Gastrocnemius medialis (tissue), 4 donors: ENCODE data around the gene CAND1. TPM values are rescaled to one million over a fixed set of nuclear protein-coding genes. Genes with fewer than 3 reads are reported as not detected.

Experiments
- ATAC-seq, 2 donors: fragments of 150-250 bp; one replicate each; pipeline ENCODE4 v1.9.1; 2016
- DNase-seq, 2 donors: peaks; one replicate each; pipeline ENCODE4 v3.0.0-alpha.2; 2019
- H3K27ac ChIP-seq, 4 donors: fragments of 200-600 bp; sonication (generic); 1 replicate in 1 of 4; 2 replicates in 3 of 4; pipeline ENCODE4 v1.5.1; 2016 to 2018; ENCODE audit warnings: mild to moderate bottlenecking in 2 of 4, moderate library complexity in 1 of 4
- H3K27me3 ChIP-seq, 3 donors: fragments of 200-600 bp; sonication (generic) in 2 of 3; 1 replicate in 1 of 3; 2 replicates in 2 of 3; pipeline versions ENCODE4 v1.5.1 to v1.6.0; 2016 to 2019; ENCODE audit warnings: mild to moderate bottlenecking in 1 of 3, moderate library complexity in 1 of 3
- H3K36me3 ChIP-seq, 2 donors: fragments of 200-600 bp; sonication (generic) in 1 of 2; one replicate each; pipeline ENCODE4 v1.5.1; 2017 to 2018
- H3K4me1 ChIP-seq, 2 donors: fragments of 200-600 bp; sonication (generic) in 1 of 2; one replicate each; pipeline ENCODE4 v1.5.1; 2016 to 2017; ENCODE audit warnings: mild to moderate bottlenecking in 2 of 2
- H3K4me3 ChIP-seq, 4 donors: fragments of 200-600 bp; sonication (generic) in 3 of 4; 1 replicate in 1 of 4; 2 replicates in 3 of 4; pipeline ENCODE4 v1.5.1; 2016 to 2019; ENCODE audit warnings: mild to moderate bottlenecking in 2 of 4
- H3K9me3 ChIP-seq, 3 donors: fragments of 200-600 bp; sonication (generic) in 2 of 3; 1 replicate in 1 of 3; 2 replicates in 2 of 3; pipeline ENCODE4 v1.5.1; 2016 to 2019
- CTCF ChIP-seq, 5 experiments: fragments of 450-650 bp in 3 of 5; fragments of 200-600 bp in 2 of 5; sonication (generic) in 2 of 5; IDR thresholded peaks in 4 of 5; conservative IDR thresholded peaks in 1 of 5; 1 replicate in 4 of 5; 2 replicates in 1 of 5; pipeline ENCODE4 v1.5.1; 2016 to 2019; ENCODE audit warnings: antibody characterized with exemption in 5 of 5, mild to moderate bottlenecking in 3 of 5, moderate library complexity in 3 of 5
- POLR2A ChIP-seq, 2 donors: fragments of 450-650 bp; IDR thresholded peaks; one replicate each; pipeline ENCODE4 v1.6.1; 2017; ENCODE audit warnings: antibody characterized with exemption in 2 of 2, mild to moderate bottlenecking in 2 of 2, moderate library complexity in 2 of 2
- in situ Hi-C, 4 donors: fragments of 200-750 bp; cut with MboI; loops; one replicate each; pipeline versions ENCODE4 v1.15.0 to v1.8.0; 2017; ENCODE audit warnings: low sequenced_read_pairs in 4 of 4
- intact Hi-C: fragments of 100-400 bp; cut with DNase I; formaldehyde crosslinking; loops from one replicate; pipeline ENCODE4 v1.15.1; 2023; ENCODE audit warnings: low total_unique reads
- total RNA-seq, 4 donors: library from RNA; depleted of rRNA; stranded (reverse); fragments of >200 nt; gene quantifications; one replicate each; pipeline versions ENCODE4 v1.1.0 to v1.2.3, GENCODE V29; 2016

Gene CAND1
- total RNA-seq, 4 donors from 2014 or later = 10.5 to 23.0 (median 13.1) TPM

DNA sequence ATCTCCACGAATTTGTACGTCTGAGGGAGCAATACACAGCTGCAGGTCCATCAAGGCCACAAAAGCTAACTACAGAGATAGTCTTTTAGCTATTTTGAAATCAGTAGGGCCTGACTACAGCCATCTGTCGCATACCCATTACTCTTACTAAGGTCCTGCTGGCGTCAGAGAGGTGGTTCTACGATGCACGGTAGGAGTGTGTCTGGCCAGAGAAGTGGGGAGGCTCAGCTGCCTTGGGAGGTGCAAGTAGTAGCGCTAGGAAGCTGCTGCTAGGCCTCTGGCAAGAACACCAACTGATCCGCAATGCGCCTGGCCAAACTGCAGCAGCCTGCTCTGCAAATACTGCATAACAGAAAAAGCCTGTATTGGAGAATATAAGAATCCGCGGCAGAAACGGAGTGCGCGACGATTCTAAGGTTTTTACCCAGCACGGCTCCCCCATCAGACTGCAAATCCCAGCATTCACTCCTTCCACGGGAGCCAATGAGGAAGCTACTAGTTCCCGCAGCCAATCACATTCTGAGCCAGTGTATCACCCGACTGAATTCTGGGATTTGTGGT lies 743 bp upstream of the CAND1 start:
- no peak for TF ChIP-seq POLR2A (IDR thresholded peaks at IDR 0.05)
- peak in 1 of 5 experiments; percentile 12 for TF ChIP-seq CTCF (IDR thresholded peaks at IDR 0.05 in 4 of 5, conservative IDR thresholded peaks at IDR 0.05 in 1 of 5)
- in situ Hi-C loops (loop anchor here in 1 of 4 donors (25.0 kb wide), 1 partner anchor 1419 kb away; the partner anchor contains the start of gene NUP107), intact Hi-C loops (loop anchor here (2.0 to 10.0 kb wide), 5 partner anchors 376 to 1984 kb away; partner anchors contain the start of genes DYRK2, MDM2, RAP1B and SLC35E3)
- H3K27ac ChIP-seq = peak overlapping the region; percentile 94 to 98 (median 97)
- H3K4me1 ChIP-seq = peaks cover 36 to 37% of the 10 kb centered on the region in 2 donors
- ATAC-seq = peak; percentile 92 to 96
- no peaks in the 10 kb centered on the region for H3K36me3 ChIP-seq
- peak overlapping the region; percentile 62 to 96 (median 86) for H3K4me3 ChIP-seq
- no peaks in the 10 kb centered on the region for H3K9me3 ChIP-seq
- DNase-seq = peak; percentile 93 to 94
- no peaks in the 10 kb centered on the region for H3K27me3 ChIP-seq

GRCh38 chr12:67269633-67270573 lies 745 bp downstream of the CAND1 start:
- ATAC-seq (peak; percentile 5 to 9), DNase-seq (no peak)
- H3K36me3 ChIP-seq = no peaks in the 10 kb centered on the region
- intact Hi-C loops = loop anchor here (1.0 to 10.0 kb wide), 7 partner anchors 124 to 1985 kb away; partner anchors contain the start of genes DYRK2, MDM2, RAP1B and SLC35E3
- no peaks in the 10 kb centered on the region for H3K27me3 ChIP-seq
- TF ChIP-seq POLR2A (IDR thresholded peaks at IDR 0.05) (peak in 1 of 2 donors; percentile 57), CTCF (IDR thresholded peaks at IDR 0.05 in 4 of 5, conservative IDR thresholded peaks at IDR 0.05 in 1 of 5) (no peak)
- in situ Hi-C loops = loop anchor here in 1 of 4 donors (25.0 kb wide), 1 partner anchor 1417 kb away; the partner anchor contains the start of gene NUP107
- H3K4me3 ChIP-seq = peak overlapping the region; percentile 63 to 96 (median 86)
- H3K9me3 ChIP-seq = no peaks in the 10 kb centered on the region
- peak overlapping the region; percentile 94 to 98 (median 97) for H3K27ac ChIP-seq
- peaks cover 46 to 52% of the 10 kb centered on the region in 2 donors for H3K4me1 ChIP-seq

- TF ChIP-seq CTCF (IDR thresholded peaks at IDR 0.05 in 4 of 5, conservative IDR thresholded peaks at IDR 0.05 in 1 of 5) (no peak), POLR2A (IDR thresholded peaks at IDR 0.05) (no peak)
- H3K4me3 ChIP-seq = peak overlapping the region; percentile 63 to 96 (median 86)
- H3K9me3 ChIP-seq = no peaks in the 10 kb centered on the region
- in situ Hi-C loops (loop anchor here in 1 of 4 donors (25.0 kb wide), 1 partner anchor 1417 kb away; the partner anchor contains the start of gene NUP107), intact Hi-C loops (loop anchor here (5.0 kb wide), 1 partner anchor 172 kb away; no protein-coding TSS in a partner anchor)
- DNase-seq = no peak
- peak overlapping the region; percentile 94 to 98 (median 97) for H3K27ac ChIP-seq
- no peaks in the 10 kb centered on the region for H3K36me3 ChIP-seq
- no peak for ATAC-seq
- peaks cover 54 to 59% of the 10 kb centered on the region in 2 donors for H3K4me1 ChIP-seq
- H3K27me3 ChIP-seq = no peaks in the 10 kb centered on the region
These were observed 1.5 kb downstream of the CAND1 start for GRCh38 chr12:67270622-67271021.

- no peak for TF ChIP-seq POLR2A (IDR thresholded peaks at IDR 0.05)
- no peak for TF ChIP-seq CTCF (IDR thresholded peaks at IDR 0.05 in 4 of 5, conservative IDR thresholded peaks at IDR 0.05 in 1 of 5)
- Histone ChIP-seq H3K36me3 (no peaks in the 10 kb centered on the region), H3K27ac (peak overlapping the region; percentile 94 to 98 (median 97)), H3K4me1 (peaks cover 67 to 71% of the 10 kb centered on the region in 2 donors), H3K4me3 (peak overlapping the region in 2 of 4 donors; percentile 63 to 96), H3K27me3 (no peaks in the 10 kb centered on the region), H3K9me3 (no peaks in the 10 kb centered on the region)
- intact Hi-C loops (loop anchor here (5.0 kb wide), 1 partner anchor 170 kb away; no protein-coding TSS in a partner anchor), in situ Hi-C loops (loop anchor here in 1 of 4 donors (25.0 kb wide), 1 partner anchor 1415 kb away; the partner anchor contains the start of gene NUP107)
- ATAC-seq (no peak), DNase-seq (no peak)
These were observed 2.8 kb downstream of the CAND1 start for GRCh38 chr12:67271976-67272375.
